Activated T-cell treated with anti-CD3 and anti-CD28 coated beads, Interleukin-2, amount 50 U/mL, for 1 hour (primary cell): ENCODE data around the gene FAM153A.
"Not testable (repeated sequence)": the region's sequence is repeated elsewhere in the genome, so short reads cannot be mapped to it uniquely, and the experiment has no call there.

Experiments used
- DNase-seq: peaks from one replicate; pipeline ENCODE4 v3.0.0-alpha.2; 2020

The FAM153A gene

DNA sequence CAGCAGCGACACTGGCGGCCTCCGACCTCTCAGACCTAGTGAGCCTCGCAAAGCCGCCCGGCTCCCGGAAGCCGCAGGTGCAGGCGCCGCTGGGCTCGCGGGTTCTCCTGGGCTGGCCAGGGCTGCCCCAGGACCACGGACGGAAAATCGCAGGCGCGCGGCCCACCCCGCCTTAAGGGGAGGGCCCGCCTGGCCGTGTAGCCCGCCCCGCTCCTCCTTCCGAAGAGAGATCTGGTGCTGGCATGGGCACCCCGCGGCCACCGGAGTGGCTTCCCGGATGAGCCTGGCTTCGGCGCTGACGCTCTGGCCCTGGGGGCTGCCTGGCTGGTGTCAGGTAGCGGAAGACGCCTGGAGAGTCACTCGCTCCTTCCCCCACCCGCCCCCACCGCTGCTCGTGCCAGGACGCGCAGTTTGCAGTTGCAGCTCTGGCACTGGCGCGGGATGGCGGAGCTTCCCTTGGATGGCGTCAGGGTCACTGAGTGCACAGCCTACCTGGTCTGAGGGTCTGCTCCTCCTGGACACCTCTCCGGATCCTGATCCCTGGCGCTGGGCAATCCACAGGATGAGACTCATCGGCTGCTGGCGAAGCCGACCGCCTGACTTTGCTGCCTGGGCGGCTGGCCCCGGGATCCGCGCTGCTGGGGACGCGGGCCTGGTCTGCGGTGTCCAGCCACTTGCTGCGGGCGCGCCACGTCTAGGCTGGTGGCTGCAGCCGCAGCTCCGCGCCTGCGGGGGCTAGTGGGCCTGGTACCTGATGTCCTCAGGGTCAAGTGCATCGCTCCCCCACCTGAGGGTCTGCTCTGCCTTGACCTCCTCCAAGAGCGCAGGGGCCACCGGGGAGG, at the start of gene FAM153A:
Gene FAM153A (minus strand): TSS at position 108 of the 842 bp plus-strand sequence.
- DNase-seq: not testable (repeated sequence)

DNA sequence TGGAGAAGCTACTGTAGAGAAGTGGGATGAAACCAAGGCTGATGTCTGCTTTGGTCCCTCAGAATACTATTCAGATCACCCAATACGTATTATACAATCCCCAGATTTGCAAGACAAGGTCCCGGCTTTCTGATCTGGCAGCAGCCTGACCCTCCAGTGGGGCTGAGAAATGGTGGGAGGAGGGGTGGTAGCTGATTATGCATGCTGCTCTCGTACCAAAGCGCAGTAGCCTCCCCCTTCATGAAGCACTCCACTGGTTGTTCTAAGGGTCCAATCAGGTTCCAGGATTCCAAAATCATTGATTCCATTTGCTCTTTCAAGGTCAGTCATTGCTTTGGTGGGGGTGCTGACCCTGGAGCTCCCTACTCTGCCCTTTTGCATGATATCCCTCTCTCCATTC, 49.6 kb upstream of the FAM153A start:
- not testable (repeated sequence) for DNase-seq

DNA sequence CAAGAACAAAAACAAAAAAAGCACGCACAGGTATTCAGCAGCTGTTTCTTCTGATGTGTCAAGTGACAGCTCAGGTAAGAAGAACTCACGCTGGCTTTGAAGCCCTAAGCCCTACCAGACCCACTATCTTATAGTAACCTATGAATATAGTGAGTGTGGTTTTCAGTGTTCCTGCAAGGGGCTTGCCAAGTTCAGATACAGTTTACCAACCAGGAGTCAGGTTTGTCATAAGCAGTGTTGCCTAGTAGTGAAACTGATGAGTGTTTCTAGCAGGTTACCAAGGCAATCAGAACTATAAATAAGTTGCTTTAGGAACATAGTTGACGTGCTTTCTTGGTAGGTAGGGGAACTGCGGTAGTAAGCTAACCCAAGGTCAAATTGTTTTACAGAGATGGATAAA, 43.4 kb upstream of the FAM153A start:
- not testable (repeated sequence) for DNase-seq

DNA sequence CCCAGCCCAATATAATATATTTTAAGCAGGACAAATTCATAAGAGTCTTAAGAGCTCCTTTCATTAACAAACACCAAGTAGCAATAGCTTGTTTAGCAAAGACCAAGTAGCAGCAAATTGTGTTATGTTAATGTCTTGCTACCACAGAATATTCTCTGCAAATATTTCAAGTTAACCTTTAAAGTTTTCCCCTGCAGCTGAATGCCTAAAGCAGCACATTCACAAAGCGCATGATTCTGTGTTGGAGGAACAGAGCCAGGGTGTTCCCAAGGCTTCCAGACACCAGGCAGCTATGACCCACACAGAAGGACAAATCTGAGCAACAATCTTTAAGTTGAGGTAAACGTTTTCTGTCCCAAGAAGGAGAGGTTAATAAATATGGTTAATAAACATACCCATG, 42.1 kb upstream of the FAM153A start:
- DNase-seq: not testable (repeated sequence)

DNA sequence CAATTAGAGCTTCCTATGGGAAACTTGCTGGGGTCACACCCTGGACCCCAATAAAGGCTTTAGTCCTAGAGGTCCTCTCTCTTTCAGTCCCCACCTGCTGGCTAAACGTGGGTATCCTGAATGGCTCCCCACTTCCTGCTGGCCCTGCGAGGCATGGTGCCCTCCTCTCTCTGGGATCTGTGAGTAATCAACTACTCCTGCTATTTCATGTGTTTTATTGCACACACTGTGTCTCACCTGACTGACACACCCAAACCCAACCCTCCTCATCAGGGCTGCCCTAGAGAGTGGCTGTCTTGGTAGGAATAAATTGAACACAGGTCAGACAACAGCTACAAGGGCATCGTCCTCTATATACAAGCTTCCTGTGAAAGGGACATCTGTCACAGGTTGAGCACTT, 39.8 kb upstream of the FAM153A start:
- DNase-seq: not testable (repeated sequence)

DNA sequence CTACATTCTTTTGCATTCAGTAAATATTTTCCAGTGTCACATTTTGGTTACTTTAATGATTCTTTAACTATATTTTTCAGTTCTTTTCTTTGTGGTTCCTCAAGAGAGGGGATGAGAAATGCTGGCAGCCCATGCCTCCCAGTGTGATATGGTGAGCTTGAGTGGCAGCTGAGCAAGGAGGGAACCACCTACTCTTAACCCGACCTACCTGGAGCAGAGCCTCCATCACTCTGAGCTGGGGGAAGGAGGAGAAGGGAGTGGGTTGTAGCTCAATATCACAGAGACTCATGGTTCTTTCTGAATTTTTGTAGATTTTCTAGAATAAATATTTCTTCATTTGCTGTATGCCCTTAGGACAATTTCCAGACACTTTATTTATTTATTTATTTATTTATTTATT, 37.0 kb upstream of the FAM153A start:
- not testable (repeated sequence) for DNase-seq

DNA sequence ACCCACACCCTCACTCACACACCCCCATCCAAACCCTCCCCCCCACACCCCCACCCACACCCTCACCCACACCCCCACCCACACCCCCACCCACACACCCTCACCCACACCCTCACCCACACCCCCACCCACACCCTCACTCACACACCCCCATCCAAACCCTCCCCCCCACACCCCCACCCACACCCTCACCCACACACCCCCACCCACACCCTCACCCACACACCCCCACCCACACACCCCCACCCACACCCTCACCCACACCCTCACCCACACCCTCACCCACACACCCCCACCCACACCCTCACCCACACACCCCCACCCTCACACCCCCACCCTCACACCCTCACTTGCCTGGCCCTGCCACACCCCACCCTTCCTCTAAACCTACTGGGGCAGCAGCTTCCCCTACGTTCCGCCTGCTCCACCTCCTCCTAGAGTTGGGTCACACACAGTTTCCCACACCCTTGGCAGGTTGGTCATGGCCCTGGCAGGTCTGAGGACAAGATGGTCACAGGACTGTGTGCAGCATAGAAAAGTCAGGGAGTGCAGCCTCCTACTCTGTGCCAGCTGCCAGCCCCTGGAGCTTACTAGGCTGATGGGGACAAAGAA, 30.2 kb upstream of the FAM153A start:
- not testable (repeated sequence) for DNase-seq

DNA sequence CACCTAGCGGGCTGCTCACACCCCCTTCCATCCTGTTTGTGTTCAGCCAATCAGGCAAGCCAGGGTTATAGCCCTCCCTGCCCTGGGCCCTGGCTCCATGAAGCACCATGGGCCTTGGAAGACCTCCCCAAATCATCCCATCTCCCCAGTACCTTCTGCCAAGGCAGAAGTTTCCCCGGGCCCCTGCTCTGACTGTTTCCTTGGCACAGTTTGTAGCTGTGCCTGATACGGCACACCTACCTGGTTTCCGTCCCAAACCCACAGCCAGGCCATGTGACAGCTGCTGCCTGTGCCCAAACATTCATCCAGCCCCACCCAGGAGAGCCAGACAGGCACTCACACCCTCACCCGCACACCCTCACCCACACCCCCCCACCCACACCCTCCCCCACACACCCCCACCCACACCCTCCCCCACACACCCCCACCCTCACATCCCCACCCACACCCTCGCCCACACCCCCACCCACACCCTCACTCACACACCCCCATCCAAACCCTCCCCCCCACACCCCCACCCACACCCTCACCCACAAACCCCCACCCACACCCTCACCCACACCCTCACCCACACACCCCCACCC, 29.6 kb upstream of the FAM153A start:
- not testable (repeated sequence) for DNase-seq

DNA sequence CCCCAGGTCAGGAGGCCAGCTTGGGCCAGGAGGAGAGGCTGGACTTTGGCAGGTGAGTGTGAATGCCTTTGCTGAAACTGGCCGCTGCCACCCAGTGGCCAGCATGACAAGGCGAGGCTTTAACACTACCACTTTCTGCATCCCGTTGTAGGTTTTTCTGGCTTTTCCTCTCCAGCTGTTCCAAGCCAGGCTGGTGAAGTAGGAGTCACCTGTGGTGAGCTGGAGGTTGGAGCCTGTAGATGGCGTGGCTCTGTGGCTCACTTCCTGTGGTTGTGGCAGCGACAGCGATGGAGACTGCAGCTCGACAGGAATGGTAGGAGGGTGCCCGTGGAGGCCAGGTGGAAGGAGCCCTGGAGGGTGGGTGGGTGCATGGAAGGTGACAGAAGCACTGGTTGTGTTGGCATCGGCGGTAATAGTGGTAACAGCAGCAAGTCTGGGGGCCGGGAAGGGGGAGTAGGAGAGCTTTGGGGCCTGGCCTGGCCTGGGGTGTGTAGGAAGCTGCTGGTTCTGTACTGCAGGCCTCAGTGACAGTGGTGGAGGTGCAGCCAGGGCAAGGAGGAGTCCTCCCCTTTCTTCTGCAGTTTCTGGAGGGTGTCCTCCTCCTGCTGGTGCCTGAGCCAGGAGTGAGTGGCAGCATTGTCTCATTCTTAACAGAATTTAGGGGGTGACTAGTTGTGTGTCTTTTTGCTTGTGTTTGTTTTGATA, 26.7 kb upstream of the FAM153A start:
- peak; percentile 42 for DNase-seq

DNA sequence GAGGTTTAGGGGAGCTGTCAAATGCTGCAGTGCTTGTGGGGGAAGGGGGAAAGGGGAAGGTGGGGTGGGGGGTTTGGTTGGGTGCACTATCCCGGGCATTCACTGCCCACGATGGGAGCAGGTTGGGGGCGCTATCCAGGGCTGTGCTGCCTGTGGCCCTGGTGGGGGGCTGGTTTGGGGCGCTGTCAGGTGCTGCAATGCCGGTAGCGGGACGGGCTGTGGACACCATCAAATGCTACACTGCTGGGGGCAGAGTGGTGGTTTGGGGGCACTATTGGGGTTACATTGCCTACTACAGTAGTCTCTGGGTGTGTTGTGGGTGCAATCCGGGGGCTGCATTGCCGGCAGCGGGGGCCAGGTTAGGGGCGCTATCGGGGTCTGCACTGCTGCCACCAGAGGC, 25.7 kb upstream of the FAM153A start:
- not testable (repeated sequence) for DNase-seq

DNA sequence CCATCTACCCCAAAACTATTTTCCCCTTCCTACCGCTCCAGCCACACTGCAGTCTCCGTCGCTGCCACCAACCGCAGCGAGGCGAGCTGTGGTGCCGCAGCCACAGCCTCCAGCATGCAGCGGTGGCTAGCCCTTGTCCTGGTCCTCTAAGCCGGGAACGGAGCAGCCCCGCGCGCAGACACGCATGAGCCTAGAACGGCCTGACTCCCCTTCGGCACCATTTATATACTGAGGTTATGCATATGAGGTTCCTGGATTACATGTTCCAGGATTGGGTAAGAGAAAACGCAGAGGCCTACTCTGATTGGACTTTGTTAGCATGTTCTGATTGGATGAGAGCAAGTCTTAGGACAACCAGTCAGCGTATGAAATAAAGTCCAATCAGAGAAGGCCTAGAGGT, 24.6 kb upstream of the FAM153A start:
- DNase-seq: not testable (repeated sequence)

DNA sequence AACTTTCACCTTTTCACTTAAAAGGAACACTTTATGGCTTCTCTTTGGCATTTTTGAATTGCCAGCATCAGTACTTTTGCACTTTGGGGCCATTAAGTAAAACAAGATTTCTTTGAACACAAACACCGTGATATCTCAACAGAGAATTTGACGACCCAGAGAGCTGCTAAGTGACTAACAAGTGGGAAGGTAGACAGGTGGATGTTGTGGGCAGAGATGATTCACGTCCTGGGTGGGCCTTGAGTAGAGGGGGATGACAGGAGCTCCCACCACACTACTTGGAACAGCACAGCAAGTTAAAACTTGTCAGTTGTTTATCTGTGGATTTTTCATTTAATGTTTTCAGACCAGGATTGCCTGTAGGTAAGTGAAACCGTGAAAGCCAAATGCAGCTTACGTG, 18.7 kb upstream of the FAM153A start:
- not testable (repeated sequence) for DNase-seq

DNA sequence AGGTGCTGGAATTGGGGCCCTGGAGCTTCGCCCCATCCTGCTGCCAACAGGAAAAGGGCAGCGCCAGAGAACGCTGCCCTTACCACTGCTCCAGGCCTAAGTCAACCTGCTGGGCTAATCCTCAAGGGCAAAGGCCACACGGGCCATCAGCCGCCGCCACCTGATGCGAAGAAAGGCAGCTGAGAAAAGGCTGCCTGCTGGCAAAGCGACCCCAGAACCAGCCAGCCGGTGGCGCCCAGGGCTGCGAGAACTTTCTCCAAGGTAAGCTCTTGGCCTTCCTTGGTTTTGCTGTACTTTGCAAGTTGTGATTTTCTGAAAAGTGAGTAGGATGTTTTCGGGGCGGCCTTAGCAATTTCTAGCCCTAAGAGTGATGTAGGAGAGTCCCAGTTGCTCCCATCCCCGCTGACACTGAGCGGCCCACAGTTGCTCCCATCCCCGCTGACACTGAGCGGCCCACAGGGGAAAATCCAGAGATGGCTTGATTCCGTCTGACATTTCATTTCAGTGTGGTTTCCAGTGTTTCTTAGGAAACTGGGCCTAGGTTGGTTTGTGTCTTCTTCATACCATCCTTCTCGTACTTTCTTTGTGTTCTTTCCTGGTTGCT, 15.6 kb upstream of the FAM153A start:
- DNase-seq: peak; percentile 38

DNA sequence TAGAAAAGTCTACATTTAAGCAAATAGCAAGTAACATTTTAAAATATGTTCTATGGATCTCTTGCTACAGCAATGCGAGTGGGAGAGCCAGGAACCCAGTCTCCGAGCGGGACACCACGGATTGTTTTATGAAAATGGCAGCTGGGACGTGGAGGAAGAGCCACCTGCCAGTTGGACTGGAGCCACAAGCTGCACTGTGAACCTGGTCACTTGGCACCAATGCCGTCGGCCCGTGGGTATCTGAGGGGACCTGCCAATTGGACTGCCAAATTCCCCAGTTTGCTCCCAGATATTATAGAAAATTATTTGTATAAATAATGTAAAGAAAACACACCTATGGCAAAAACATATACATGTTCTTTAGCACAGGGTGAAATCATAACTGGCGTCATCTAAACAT, 10.6 kb upstream of the FAM153A start:
- DNase-seq: not testable (repeated sequence)

DNA sequence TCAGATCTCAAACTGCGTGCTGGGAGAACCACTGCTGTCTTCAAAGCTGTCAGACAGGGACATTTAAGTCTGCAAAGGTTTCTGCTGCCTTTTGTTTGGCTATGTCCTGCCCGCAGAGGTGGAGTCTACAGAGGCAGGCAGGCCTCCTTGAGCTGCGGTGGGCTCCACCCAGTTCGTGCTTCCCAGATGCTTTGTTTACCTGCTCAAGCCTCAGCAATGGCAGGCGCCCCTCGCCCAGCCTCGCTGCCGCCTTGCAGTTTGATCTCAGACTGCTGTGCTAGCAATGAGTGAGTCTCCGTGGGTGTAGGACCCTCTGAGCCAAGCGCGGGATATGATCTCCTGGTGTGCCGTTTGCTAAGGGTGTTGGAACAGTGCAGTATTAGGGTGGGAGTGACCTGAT, 8.9 kb upstream of the FAM153A start:
- not testable (repeated sequence) for DNase-seq

DNA sequence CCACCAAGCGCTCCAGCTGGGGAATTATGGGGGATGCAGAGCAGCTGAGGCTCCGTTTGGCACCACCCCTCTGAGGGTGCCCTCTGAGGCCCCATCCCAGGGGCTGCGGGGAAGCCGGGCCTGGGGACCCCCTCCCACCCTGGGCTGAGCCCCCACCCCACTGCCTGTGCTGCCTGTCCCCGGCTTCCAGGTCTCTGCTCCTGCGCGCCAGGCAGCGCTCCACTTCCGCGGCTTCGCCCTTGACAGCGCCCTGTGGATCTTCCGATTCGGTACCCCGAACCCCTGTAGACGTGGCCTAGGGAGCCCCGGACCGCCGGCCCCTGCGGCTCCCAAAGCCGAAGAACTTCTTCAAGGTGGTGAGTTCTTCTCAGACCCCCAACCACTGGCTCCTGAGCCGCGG, 530 bp downstream of the FAM153A start:
- not testable (repeated sequence) for DNase-seq

DNA sequence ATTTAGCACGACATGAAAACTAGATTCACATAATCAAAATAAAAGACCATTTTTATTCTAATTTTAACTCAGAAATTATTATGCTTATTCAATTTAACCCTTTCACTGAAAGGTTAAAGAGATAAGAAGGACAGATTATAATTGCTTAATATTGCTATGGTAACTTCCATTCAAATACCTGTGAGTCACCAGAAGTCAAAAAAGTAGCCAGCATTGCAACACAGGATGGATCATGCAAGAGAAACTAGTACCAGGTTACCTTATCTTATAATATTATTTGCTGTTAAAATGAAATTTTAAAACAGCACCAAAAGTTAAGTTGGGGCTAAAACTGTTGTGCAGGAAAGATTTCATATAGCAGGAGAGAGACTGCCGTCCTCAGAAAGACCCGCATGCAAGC, 11.5 kb downstream of the FAM153A start:
- DNase-seq: not testable (repeated sequence)

DNA sequence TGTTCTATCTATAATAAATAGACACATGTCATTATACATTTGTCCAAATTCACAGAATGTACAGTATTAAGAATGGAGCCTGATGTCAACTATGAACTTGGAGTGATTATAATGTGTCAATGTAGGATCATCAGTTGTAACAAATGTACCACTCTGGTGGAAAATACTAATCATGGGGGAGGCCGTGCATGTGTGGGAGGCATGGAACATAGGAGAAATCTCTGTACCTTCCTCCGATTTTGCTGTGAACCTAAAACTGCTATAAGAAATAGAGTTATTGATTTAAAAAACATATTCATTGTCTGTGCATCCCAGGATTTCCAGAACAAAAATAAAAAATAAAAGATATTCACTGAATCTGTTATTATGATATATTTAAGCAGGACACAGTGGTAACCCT, 12.1 kb downstream of the FAM153A start:
- DNase-seq: not testable (repeated sequence)

DNA sequence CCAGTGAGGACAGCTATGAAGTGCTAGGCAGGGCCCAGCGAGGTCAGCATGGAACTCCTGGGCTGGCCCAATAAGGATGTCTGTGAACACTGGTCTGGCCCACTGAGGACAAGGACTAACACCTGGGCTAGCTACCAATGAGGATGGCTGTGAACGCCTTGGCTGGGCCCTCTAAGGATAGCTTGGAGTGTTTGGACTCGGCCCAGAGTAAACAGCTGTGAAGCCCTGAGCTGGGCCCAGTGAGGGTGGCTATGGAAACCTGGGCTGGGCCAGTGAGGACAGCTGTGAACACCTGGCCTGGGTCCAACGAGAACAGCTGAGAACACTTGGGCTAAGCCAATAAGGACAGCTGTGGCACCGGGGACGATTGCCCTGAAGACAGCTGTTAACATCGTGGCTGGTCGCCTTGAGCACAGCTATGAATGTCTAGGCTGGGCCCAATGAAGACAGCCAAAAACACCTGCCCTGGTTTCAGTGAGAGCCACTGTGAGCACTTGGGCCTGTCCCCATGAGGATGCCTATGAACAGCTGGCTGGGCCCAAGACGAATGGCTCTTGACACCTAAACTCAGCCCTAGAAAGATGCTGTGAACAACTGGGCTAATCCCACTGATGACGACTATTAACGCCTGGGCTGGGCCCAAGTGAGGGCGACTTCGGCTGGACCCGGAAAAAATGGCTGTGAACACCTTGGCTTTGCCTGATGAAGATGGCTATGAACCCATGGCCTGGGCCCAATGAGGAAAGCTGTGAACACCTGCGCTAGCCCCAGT, 18.8 kb downstream of the FAM153A start:
- not testable (repeated sequence) for DNase-seq

DNA sequence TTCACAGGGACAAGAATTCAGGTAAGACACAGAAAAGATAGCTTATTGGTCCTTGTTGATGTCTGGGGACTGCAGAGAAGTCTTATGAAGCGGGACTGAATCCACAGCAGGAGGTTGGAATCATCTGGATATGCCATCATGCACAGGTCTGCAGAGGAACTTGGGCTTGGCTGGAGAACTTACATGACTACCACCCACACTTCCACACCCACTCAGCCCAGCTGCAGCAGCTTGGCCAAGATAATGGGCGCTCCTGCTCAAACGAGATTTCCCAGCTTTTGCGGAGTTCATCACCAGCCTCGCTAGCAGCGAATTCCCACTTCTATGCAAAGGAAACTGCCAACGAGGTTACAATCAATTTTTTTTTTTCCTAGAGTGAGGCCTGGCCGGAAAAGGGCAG, 21.7 kb downstream of the FAM153A start:
- not testable (repeated sequence) for DNase-seq

DNA sequence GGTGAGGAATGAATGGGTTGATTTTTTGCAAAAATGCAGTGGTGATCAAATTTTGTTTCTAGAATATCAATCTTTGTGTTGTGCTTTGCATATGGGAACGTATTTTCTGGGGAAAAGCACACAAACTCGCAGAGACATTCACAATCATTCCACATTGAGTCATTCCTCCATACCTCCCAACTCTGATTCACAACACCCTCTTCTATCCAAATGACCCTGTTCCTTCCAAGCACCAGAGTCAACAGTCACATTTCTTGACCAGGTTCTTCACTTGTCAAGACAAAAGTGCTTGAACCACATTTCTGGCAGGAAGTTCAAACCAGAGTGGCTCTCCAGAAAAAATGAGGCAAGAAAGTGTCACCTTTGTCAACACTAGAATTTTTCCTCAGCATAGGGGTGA, 35.3 kb downstream of the FAM153A start:
- not testable (repeated sequence) for DNase-seq

DNA sequence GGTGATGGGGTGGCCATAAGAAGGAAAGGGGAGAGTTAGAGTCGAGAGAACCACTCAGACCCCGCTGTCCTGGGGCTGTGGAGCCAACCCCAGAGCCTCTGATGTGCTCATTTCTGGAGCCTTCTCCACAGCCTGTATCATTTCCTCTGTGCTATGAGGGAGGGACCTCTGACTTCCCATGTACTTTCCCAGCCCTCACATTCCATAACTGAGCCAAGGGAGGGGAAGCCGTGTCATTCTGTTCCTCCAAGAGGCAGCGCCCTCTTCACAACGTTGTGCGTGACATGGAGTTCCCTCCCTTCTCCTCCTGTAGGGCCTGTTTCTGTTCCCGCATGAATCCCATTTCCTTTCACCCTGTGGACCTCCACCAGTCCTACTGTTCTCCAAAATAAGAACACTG, 57.8 kb downstream of the FAM153A start:
- DNase-seq: not testable (repeated sequence)
